Fibroblast of skin of right quadriceps (primary cell): Measurements from ENCODE around the gene DDX24.

Experiments
- DNase-seq: peaks from one replicate; pipeline ENCODE4 v3.0.0-alpha.2; 2013

DDX24 gene

GRCh38 chr14:94029265-94029664, 51.7 kb downstream of the DDX24 start:
- no peak for DNase-seq

DNA sequence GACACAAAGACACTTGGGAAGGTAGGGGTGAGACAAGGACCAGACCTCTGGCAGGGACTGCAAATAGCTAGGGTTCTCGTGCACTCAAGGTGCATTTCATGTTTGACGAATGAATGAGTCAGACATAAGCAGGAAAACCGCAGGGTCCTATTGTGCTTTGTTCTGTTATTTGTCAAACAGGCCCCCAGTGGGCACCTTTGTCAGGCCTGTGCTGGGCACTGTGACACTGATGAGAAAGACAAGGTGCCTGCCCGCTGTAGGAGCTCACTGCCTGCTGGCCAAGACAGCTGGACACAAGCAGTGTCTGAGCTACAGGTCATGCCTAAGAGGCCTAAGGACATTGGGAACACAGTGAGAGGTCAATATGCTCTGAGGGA, 52.6 kb downstream of the DDX24 start:
- no peak for DNase-seq

DNA sequence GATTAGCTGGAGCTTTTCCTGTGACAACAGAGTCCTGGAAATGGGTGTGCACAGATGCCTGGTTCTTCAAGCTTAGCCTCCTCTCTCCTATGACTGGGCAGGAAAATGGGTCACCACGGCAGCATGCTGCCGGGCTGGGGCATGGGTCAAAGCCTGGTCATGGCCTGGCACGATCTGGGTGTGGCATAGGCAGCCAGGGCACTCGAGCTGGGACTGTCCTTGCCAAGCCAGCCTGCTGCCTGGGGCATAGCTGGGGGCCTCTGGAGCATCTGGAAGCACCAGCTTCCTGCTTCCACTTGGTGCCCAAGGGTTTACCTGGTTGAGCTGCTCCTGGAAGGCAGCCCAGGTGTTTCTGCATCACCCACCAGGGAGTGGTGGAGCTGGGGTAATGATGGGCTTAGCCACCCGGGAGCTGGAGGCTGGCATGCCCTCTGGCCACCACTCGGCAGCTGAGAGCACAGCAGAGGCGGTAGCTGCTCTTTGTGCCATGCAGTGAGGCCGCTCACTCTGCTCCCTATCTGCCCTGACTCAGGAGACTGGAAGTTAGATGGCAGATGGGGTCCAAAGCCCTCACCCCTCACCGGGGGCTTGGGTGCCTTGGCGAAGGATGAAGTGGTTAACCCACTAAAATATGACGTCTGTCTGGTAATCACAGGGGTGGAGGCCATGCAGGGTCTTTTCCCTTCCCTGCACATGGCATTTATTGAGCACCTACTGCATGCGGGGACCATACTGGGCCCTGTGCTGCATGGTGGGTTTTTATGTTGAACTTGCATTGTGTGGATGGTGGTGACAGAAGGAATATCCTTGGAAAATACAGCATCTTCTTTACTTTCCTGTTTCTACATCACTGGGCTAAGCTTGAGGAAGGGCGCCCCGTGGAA, 53.2 kb downstream of the DDX24 start:
- DNase-seq = no peak

- DNase-seq = no peak
Measured at GRCh38 chr14:94026889-94027469, 54.0 kb downstream of the DDX24 start.

- DNase-seq = peak; percentile 99
Measured at GRCh38 chr14:94026173-94026888, 54.7 kb downstream of the DDX24 start, which contains the start of gene OTUB2. TSS of gene OTUB2 (plus strand) at chr14:94026340. CDS start at chr14:94026538, 198 bp downstream.

DNA sequence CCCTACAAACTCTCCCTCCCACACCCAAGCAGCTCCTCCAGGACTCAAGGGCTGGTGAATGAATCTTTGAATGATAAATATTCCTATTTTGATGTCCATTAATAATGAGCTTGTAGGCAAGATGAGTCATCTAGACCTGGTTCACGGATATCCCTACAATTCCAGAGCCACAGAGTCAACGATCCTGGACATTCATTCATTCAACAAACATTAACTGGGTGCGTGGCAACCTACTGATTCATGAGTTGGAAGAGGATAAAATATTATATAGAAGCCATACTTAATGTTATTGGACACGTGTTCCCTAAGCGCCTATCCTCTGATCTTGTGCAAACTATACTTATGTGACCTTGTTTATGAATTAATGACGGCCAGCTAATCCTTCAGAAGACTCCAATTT, 55.3 kb downstream of the DDX24 start:
- DNase-seq = no peak

- DNase-seq = no peak
Measured at GRCh38 chr14:94024549-94024948, 56.5 kb downstream of the DDX24 start.

DNA sequence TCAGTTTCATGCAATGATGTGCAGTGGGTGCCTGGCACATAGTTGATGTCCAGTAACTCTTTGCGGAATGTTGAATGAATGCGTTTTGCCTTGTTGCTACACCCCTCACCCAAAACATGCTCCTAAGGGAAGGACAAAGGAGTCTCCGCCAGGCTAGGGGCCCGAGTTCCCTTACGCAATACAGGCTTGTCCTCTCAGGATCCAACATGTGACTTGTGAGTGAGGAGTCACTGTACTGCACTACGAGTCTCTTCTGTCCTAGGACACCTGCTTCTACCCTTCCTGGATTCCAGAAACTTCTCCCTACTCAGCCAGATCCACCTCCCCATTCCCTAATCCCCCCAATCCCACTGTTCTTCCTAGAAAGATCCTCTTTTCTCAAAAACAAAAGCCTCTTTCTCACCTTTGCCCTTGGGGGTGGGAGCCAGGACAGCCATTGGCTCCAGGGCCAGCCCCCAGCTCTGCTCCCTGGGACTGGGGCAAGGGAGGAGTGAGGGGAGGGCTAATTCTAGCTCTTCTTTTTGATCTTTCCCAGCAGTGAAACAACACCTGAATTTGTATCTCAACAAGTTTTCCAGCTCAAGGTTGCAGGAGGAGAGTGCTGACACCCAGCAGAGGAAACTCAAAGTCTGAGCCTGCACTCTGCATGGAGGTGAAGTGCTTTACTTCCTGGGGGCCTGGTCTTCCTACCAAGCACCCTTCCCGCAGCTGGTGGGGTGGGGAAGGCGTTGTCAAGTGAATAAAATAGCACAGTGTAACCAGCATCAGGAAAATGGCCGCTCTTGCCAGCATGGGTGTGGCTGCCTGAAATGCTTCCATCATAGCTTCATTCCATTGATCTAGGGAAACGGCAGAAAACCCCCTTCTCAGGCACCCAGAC, 58.2 kb downstream of the DDX24 start:
- no peak for DNase-seq

GRCh38 chr14:94021416-94022157, 59.4 kb downstream of the DDX24 start:
- no peak for DNase-seq

GRCh38 chr14:94021001-94021400, 60.0 kb downstream of the DDX24 start:
- DNase-seq = peak; percentile 20

GRCh38 chr14:94020267-94020666, 60.7 kb downstream of the DDX24 start:
- DNase-seq = no peak

GRCh38 chr14:94019329-94019728, 61.7 kb downstream of the DDX24 start:
- DNase-seq = no peak

DNA sequence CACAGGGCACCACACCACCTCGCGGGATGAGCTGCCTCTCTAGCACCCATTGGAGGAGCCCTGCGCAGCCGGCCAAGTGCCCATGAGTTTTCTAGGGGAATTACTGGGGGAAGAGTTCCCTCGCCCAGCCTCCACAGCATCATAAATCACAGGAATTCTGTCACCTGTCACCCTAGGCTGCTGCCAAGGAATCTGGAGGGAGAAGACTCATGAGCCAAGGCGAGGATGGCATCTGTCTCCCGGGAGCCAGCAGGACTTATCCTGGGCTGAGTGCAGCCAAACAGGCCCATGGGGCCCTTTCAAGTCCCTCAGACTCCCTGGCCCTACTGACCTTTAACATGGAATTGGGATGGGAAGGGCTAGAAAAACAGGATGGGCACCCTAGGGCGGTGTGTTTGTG, 62.7 kb downstream of the DDX24 start:
- DNase-seq = no peak

- no peak for DNase-seq
Measured at GRCh38 chr14:94016446-94016976, 64.5 kb downstream of the DDX24 start.

DNA sequence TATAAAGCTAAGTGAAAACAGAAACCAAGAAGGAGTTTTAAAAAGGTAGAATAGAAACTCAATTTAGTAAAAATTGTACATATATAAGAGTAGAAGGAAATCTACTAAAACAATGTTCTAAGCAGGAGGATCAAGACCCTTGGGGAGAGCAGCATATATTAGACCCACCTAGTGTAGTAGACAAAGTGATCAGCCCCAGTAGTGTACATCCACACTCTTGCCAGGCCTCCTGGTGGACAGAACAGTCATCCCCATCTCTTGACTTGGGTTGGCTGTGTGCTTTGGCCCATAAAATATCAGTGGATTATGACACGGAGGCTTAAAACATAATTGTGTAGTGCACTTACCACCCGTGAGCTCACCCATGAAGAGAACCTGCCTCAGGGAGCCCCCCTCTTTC, 65.8 kb downstream of the DDX24 start:
- no peak for DNase-seq

- DNase-seq = no peak
Measured at GRCh38 chr14:94014382-94014781, 66.6 kb downstream of the DDX24 start.

DNA sequence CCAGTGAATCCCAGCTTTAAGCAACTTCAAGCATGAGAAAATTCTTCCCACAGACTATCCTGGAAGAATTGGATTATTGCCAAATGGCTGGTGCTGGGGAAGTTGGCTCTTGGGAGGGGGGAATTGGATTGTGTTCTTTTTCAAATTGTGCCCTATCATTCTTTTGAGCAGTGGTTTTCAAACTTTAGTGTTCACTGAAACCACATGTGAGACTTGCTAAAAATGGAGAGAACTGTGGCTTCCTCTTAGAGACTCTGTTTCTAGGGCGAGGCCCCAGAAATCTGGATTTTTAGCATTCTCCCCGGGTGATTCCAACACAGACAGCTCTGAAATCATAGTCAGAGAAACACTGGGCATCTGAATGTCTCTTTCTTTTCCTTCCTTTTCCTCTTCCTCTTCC, 69.2 kb downstream of the DDX24 start:
- peak; percentile 26 for DNase-seq

- DNase-seq = no peak
Measured at GRCh38 chr14:94010625-94011024, 70.4 kb downstream of the DDX24 start.

- peak; percentile 40 for DNase-seq
Measured at GRCh38 chr14:94009767-94010166, 71.2 kb downstream of the DDX24 start.

GRCh38 chr14:94008234-94008633, 72.8 kb downstream of the DDX24 start:
- no peak for DNase-seq

- DNase-seq = no peak
Measured at GRCh38 chr14:94005324-94006073, 75.5 kb downstream of the DDX24 start.
